ENCODE results near the gene GTF2A1L.

- TF ChIP-seq EGR1 (IDR thresholded peaks at IDR 0.05; ENCODE audit: low read depth in 2 of 2) = no peak
- TF ChIP-seq NR2F2 (IDR thresholded peaks at IDR 0.05) = no peak
- TF ChIP-seq, protein P1, sequence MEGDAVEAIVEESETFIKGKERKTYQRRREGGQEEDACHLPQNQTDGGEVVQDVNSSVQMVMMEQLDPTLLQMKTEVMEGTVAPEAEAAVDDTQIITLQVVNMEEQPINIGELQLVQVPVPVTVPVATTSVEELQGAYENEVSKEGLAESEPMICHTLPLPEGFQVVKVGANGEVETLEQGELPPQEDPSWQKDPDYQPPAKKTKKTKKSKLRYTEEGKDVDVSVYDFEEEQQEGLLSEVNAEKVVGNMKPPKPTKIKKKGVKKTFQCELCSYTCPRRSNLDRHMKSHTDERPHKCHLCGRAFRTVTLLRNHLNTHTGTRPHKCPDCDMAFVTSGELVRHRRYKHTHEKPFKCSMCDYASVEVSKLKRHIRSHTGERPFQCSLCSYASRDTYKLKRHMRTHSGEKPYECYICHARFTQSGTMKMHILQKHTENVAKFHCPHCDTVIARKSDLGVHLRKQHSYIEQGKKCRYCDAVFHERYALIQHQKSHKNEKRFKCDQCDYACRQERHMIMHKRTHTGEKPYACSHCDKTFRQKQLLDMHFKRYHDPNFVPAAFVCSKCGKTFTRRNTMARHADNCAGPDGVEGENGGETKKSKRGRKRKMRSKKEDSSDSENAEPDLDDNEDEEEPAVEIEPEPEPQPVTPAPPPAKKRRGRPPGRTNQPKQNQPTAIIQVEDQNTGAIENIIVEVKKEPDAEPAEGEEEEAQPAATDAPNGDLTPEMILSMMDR (IDR thresholded peaks at IDR 0.05; ENCODE audit: low read depth, low read length, missing input control) = no peak
- no peak for TF ChIP-seq ZBTB33 (IDR thresholded peaks at IDR 0.05)
- no peak for TF ChIP-seq REST (IDR thresholded peaks at IDR 0.05)
- TF ChIP-seq FOXA1 (IDR thresholded peaks at IDR 0.05) = no peak
- no peak for TF ChIP-seq SP1 (IDR thresholded peaks at IDR 0.05)
- TF ChIP-seq YY1 (IDR thresholded peaks at IDR 0.05) = no peak
- no peak for TF ChIP-seq MAX (IDR thresholded peaks at IDR 0.05)
These were observed 51.3 kb downstream of the GTF2A1L start for GRCh38 chr2:48668992-48669391.
